NCI-H2171 (cell line): ENCODE results near the gene KRT77.

ENCODE experiments used
- DNase-seq: peaks from one replicate; lab custom pipeline; 2025; lab: John Stamatoyannopoulos, UW

The KRT77 gene

GRCh38 chr12:52691076-52691840, 12.1 kb downstream of the KRT77 start:
- no peak for DNase-seq

- DNase-seq = no peak
These were observed 12.8 kb downstream of the KRT77 start for GRCh38 chr12:52690351-52691075.

- DNase-seq = no peak
These were observed 13.4 kb downstream of the KRT77 start for GRCh38 chr12:52689936-52690335.

GRCh38 chr12:52689239-52689638, 14.1 kb downstream of the KRT77 start:
- DNase-seq = no peak

- no peak for DNase-seq
These were observed 14.8 kb downstream of the KRT77 start for GRCh38 chr12:52688481-52688880.

- no peak for DNase-seq
These were observed 15.6 kb downstream of the KRT77 start for GRCh38 chr12:52687497-52688385.

- no peak for DNase-seq
These were observed 16.4 kb downstream of the KRT77 start for GRCh38 chr12:52686756-52687487.

GRCh38 chr12:52686063-52686462, 17.3 kb downstream of the KRT77 start:
- DNase-seq = no peak

GRCh38 chr12:52685406-52685890, 17.9 kb downstream of the KRT77 start:
- no peak for DNase-seq

- no peak for DNase-seq
These were observed 18.9 kb downstream of the KRT77 start for GRCh38 chr12:52684431-52684830.

- no peak for DNase-seq
These were observed 19.6 kb downstream of the KRT77 start for GRCh38 chr12:52683575-52684300.

- no peak for DNase-seq
These were observed 20.3 kb downstream of the KRT77 start for GRCh38 chr12:52682938-52683574.

GRCh38 chr12:52682381-52682660, 21.0 kb downstream of the KRT77 start:
- DNase-seq = no peak

GRCh38 chr12:52681526-52682380, 21.6 kb downstream of the KRT77 start:
- no peak for DNase-seq

GRCh38 chr12:52680363-52680762, 23.0 kb downstream of the KRT77 start, which contains the start of gene KRT1:
Gene KRT1, minus strand, starts transcription at chr12:52680407. Its CDS starts 59 bp downstream, at chr12:52680348.
- no peak for DNase-seq

- no peak for DNase-seq
These were observed 23.4 kb downstream of the KRT77 start for GRCh38 chr12:52679875-52680274.

- DNase-seq = no peak
These were observed 25.7 kb downstream of the KRT77 start for GRCh38 chr12:52677671-52678070.

GRCh38 chr12:52677126-52677525, 26.2 kb downstream of the KRT77 start:
- no peak for DNase-seq

- no peak for DNase-seq
These were observed 27.2 kb downstream of the KRT77 start for GRCh38 chr12:52676163-52676562.

- DNase-seq = no peak
These were observed 28.0 kb downstream of the KRT77 start for GRCh38 chr12:52675301-52675701.
